AG04449 (cell line): ENCODE results near the gene SFN.

Experiments
- CTCF ChIA-PET: fragments of 350-600 bp; formaldehyde crosslinking; extraction: SDS; loops from one replicate; lab custom pipeline; 2021; ENCODE audit warnings: antibody characterized with exemption; lab: Yijun Ruan, JAX
- POLR2A ChIA-PET: fragments of 400-600, 350-600 bp; formaldehyde crosslinking; extraction: SDS; loops from one replicate; lab custom pipeline; 2020; ENCODE audit warnings: antibody characterized with exemption, inconsistent platforms; lab: Yijun Ruan, JAX
- DNase-seq: peaks from one replicate; pipeline ENCODE4 v3.0.0-alpha.2; 2010; ENCODE audit warnings: low read depth, low spot score
- H3K4me3 ChIP-seq: 2 replicates; pipeline ENCODE4 v1.5.1; 2011; ENCODE audit warnings: low read depth, mild to moderate bottlenecking, control low read depth, low read length
- TF ChIP-seq, protein P1 (sequence below): IDR thresholded peaks from one replicate; pipeline ENCODE4 v1.5.1; 2011; ENCODE audit warnings: mild to moderate bottlenecking, moderate library complexity, low read length, control low read depth, inconsistent platforms; ENCODE audit not compliant: insufficient read depth; ENCODE audit errors: missing control alignments

SFN gene

DNA sequence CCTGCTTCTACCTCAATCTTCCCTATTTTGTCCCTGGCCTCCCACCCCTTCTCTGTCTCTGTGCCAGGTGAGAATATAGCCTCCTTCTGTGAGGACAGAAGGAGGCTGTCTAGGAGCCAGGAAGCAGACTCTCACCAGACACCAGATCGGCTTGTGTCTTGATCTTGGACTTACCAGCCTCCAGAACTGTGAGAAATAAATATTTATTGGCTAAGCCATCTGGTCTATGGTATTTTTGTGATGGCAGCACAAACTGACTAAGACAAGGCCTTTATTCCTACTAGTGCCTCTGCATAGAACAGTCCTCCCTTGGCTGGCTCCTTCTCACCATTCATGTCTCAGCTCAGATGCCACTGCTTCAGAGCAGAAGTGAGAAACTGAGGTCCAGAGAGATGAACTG lies 25.3 kb downstream of the SFN start:
- ChIA-PET CTCF (interaction anchor here (0.6 to 5.1 kb wide), 15 partner anchors 9 to 294 kb away, joined by 3 to 60 read pairs (median 4); partner anchors contain the start of gene GPATCH3), POLR2A (interaction anchor here (4.5 kb wide), 1 partner anchor 11 kb away, joined by 42 read pairs; the partner anchor contains the start of gene GPATCH3)
- no peak overlapping the region for H3K4me3 ChIP-seq
- DNase-seq, result no peak
- TF ChIP-seq, protein P1, sequence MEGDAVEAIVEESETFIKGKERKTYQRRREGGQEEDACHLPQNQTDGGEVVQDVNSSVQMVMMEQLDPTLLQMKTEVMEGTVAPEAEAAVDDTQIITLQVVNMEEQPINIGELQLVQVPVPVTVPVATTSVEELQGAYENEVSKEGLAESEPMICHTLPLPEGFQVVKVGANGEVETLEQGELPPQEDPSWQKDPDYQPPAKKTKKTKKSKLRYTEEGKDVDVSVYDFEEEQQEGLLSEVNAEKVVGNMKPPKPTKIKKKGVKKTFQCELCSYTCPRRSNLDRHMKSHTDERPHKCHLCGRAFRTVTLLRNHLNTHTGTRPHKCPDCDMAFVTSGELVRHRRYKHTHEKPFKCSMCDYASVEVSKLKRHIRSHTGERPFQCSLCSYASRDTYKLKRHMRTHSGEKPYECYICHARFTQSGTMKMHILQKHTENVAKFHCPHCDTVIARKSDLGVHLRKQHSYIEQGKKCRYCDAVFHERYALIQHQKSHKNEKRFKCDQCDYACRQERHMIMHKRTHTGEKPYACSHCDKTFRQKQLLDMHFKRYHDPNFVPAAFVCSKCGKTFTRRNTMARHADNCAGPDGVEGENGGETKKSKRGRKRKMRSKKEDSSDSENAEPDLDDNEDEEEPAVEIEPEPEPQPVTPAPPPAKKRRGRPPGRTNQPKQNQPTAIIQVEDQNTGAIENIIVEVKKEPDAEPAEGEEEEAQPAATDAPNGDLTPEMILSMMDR, result no peak

DNA sequence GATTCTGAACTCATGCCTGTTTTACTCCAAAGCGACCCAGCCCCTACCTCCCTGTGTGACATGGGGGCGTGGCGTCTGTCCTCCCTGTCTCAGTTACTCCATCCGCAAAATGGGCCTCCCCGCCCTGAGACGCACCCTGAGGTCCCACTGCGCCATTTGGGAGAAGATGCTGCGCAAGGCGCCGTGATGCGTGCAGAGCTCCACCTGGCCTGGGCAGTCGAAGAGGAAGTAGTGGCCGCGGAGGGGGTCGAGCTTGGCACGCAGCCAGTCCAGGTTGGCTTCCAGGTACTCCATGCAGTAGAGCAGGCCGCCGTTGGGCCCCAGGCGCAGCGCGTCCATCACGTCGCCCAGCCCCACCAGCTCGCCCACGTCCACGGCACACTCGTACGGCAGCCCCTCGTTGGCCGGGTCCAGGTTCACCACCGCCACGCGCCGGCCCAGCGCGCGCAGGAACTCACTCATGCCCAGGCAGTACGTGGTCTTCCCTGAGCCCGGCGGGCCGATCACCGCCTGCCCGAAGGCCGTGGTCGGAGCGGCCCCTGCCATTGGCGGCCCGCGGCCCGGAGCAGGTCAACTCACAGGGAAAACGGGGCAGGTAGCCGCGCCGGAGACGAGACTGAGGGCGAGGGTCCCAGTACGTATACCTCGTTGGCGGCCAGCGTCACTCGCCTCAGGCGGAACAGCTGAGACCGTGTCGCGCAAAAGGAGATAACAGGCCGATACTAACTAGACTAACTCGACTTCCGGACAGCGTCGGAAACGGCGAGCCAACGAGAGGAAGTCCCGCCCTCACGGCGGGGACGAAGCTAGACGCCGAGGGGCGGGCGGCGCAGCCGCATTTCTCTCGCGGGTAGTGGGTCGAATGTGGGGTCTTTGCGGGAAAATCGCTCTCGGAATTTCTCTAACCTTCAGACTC lies 26.9 kb downstream of the SFN start, which contains the start of gene GPN2:
TSS of gene GPN2 (minus strand) at position 733 of the 916 bp plus-strand sequence. CDS start at position 546, 187 bp downstream.
- TF ChIP-seq, protein P1, result no peak
- H3K4me3 ChIP-seq, result peak within 1 kb of the TSS; percentile 98
- peak; percentile 21 for DNase-seq
- ChIA-PET CTCF (interaction anchor here (0.8 to 5.1 kb wide), 18 partner anchors 9 to 291 kb away, joined by 3 to 60 read pairs (median 5); partner anchors contain the start of gene GPATCH3), POLR2A (interaction anchor here (0.6 to 4.5 kb wide), 5 partner anchors 9 to 275 kb away, joined by 3 to 42 read pairs (median 4); partner anchors contain the start of genes GPATCH3, NUDC and TRNP1)

DNA sequence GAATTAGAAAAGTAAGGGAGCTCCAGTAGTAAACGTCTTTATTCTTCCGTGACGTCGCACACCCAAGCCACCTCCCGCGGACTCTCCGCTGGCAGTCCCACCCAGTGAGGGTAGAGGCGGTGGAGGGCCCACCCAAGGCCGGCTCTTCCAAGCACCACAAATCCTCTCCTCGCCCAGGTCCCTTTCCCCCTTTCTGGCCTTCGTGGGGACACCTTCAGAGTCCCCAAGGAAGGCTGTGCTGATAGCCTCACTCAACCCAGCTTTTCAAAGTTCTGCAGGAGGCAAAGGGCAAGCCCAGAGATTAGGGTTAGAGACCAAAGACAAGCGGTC lies 27.5 kb downstream of the SFN start:
- DNase-seq, result no peak
- TF ChIP-seq, protein P1, result no peak
- CTCF ChIA-PET, result interaction anchor here (0.8 to 5.1 kb wide), 11 partner anchors 9 to 292 kb away, joined by 3 to 60 read pairs (median 5); partner anchors contain the start of gene GPATCH3
- POLR2A ChIA-PET, result interaction anchor here (0.6 to 4.5 kb wide), 5 partner anchors 9 to 276 kb away, joined by 3 to 42 read pairs (median 4); partner anchors contain the start of genes GPATCH3, NUDC and TRNP1
- H3K4me3 ChIP-seq, result peak overlapping the region; percentile 98

DNA sequence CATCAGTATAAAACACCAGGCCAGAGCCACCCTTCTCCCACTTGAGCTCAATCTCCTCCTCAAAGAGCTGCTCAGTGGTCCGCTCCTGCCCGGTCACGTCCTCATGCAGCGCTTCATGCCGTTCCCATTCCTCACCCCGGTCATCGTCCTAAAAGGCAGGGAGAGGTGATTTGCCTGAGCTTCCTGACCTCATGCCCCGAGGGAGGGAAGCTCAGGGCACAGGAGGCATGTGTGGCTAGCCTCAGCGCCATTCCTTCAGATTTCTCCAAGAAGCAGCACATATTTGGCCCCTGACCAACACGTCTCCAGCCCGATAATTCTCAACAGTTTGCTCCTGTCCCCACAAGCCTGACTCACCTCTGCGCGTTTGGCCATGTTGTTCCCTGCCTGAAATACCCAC lies 31.3 kb downstream of the SFN start:
- POLR2A ChIA-PET, result no interaction called here

DNA sequence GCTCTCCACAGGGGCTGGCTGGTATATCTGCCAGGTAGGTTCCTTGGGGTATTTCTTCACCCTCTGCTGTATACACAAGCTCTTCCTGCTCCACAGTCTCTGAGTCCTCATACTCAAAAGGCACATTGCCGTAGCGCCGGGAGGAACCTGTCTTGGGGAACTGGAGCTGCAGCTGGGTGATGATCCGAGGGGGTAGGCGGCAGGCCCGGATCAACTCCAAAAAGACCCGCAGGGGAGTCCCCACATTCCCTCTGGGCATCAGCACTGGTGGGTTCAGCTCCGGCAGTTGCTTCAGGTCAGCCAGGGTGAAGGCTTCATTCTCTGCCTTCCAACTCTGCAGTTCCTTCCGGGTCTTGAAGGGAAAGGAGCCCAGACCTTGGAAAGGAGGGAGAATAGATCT lies 34.4 kb downstream of the SFN start:
- ChIA-PET CTCF (interaction anchor here (5.4 kb wide), 1 partner anchor 10 kb away, joined by 32 read pairs; no protein-coding TSS in a partner anchor), POLR2A (interaction anchor here (4.5 kb wide), 1 partner anchor 9 kb away, joined by 42 read pairs; the partner anchor contains the start of gene GPN2)
- no peak overlapping the region for H3K4me3 ChIP-seq
- no peak for DNase-seq
- TF ChIP-seq, protein P1, result no peak

More for the DNA sequence above, 31.3 kb downstream of the SFN start:
- TF ChIP-seq, protein P1, result no peak
- H3K4me3 ChIP-seq, result no peak overlapping the region
- DNase-seq, result no peak
- CTCF ChIA-PET, result interaction anchor here (0.6 to 1.1 kb wide), 2 partner anchors 13 to 24 kb away, joined by 3 to 4 read pairs; no protein-coding TSS in a partner anchor
